Bronchial epithelial cell (primary cell): ENCODE results near the gene GSTM4. TPM values are rescaled to one million over a fixed set of nuclear protein-coding genes. Genes with fewer than 3 reads are reported as not detected.

Source experiments
- DNase-seq: peaks from one replicate; pipeline ENCODE4 v3.0.0-alpha.2; 2010; ENCODE audit warnings: low read depth
- FAIRE-seq: peaks from 2 replicates; lab custom pipeline; 2011; peaks lifted over from hg19 to GRCh38; lab: Jason Lieb, UNC
- H3K27me3 ChIP-seq: 2 replicates; pipeline ENCODE4 v1.5.1; 2011; ENCODE audit warnings: low read length; ENCODE audit not compliant: control insufficient read depth, insufficient read depth
- H3K36me3 ChIP-seq: 2 replicates; pipeline ENCODE4 v1.5.1; 2011; ENCODE audit warnings: low read length; ENCODE audit not compliant: control insufficient read depth, insufficient read depth
- H3K4me3 ChIP-seq: 2 replicates; pipeline ENCODE4 v1.5.1; 2011; ENCODE audit warnings: mild to moderate bottlenecking, low read depth, low read length, control low read depth
- CTCF ChIP-seq: IDR thresholded peaks from 2 replicates; pipeline ENCODE4 v1.5.1; 2011; ENCODE audit warnings: mild to moderate bottlenecking, moderate library complexity, low read length, control low read depth, inconsistent platforms; ENCODE audit not compliant: insufficient read depth, severe bottlenecking
- total RNA-seq: library from RNA; depleted of rRNA; stranded (reverse); fragments of >200 nt; gene quantifications from 2 replicates; pipeline ENCODE4 v1.2.1, GENCODE V29; 2014

Gene GSTM4
- total RNA-seq, 1 donor from 2014 or later = 0.53 TPM

- no peak for TF ChIP-seq CTCF
- Histone ChIP-seq H3K4me3 (no peak overlapping the region), H3K36me3 (no peaks in the 10 kb centered on the region), H3K27me3 (no peaks in the 10 kb centered on the region)
- no peak for DNase-seq
- no peak for FAIRE-seq
Observed at GRCh38 chr1:109649491-109649914, 6.4 kb upstream of the GSTM4 start.

- H3K36me3 ChIP-seq = no peaks in the 10 kb centered on the region
- FAIRE-seq (no peak), DNase-seq (peak; percentile 15)
- H3K27me3 ChIP-seq = no peaks in the 10 kb centered on the region
- H3K4me3 ChIP-seq = no peak overlapping the region
- no peak for TF ChIP-seq CTCF
Observed at GRCh38 chr1:109650609-109651008, 5.3 kb upstream of the GSTM4 start.

GRCh38 chr1:109652402-109652801 is 3.5 kb upstream of the GSTM4 start:
- no peak for TF ChIP-seq CTCF
- Histone ChIP-seq H3K4me3 (no peak overlapping the region), H3K36me3 (no peaks in the 10 kb centered on the region), H3K27me3 (no peaks in the 10 kb centered on the region)
- no peak for FAIRE-seq
- DNase-seq = no peak

GRCh38 chr1:109653306-109653705 is 2.6 kb upstream of the GSTM4 start:
- TF ChIP-seq CTCF = no peak
- no peaks in the 10 kb centered on the region for H3K36me3 ChIP-seq
- no peak overlapping the region for H3K4me3 ChIP-seq
- FAIRE-seq = no peak
- no peaks in the 10 kb centered on the region for H3K27me3 ChIP-seq
- DNase-seq = no peak

- Histone ChIP-seq H3K36me3 (no peaks in the 10 kb centered on the region), H3K4me3 (no peak overlapping the region), H3K27me3 (no peaks in the 10 kb centered on the region)
- DNase-seq = no peak
- no peak for FAIRE-seq
- TF ChIP-seq CTCF = no peak
Observed at GRCh38 chr1:109654519-109654918, 1.4 kb upstream of the GSTM4 start.

GRCh38 chr1:109657395-109657794 is 1.5 kb downstream of the GSTM4 start:
- DNase-seq = no peak
- TF ChIP-seq CTCF = no peak
- Histone ChIP-seq H3K36me3 (no peaks in the 10 kb centered on the region), H3K4me3 (no peak overlapping the region), H3K27me3 (no peaks in the 10 kb centered on the region)
- FAIRE-seq = no peak
